Gastrocnemius medialis (tissue), 4 donors: ENCODE data around the gene MAGIX.

Source experiments
- CTCF ChIP-seq, 5 experiments: fragments of 450-650 bp in 3 of 5; fragments of 200-600 bp in 2 of 5; sonication (generic) in 2 of 5; IDR thresholded peaks in 4 of 5; conservative IDR thresholded peaks in 1 of 5; 1 replicate in 4 of 5; 2 replicates in 1 of 5; pipeline ENCODE4 v1.5.1; 2016 to 2019; ENCODE audit warnings: antibody characterized with exemption in 5 of 5, mild to moderate bottlenecking in 3 of 5, moderate library complexity in 3 of 5
- POLR2A ChIP-seq, 2 donors: fragments of 450-650 bp; IDR thresholded peaks; one replicate each; pipeline ENCODE4 v1.6.1; 2017; ENCODE audit warnings: antibody characterized with exemption in 2 of 2, mild to moderate bottlenecking in 2 of 2, moderate library complexity in 2 of 2

GRCh38 chrX:49117581-49117980 lies 45.0 kb upstream of the MAGIX start:
- TF ChIP-seq CTCF (IDR thresholded peaks at IDR 0.05 in 4 of 5, conservative IDR thresholded peaks at IDR 0.05 in 1 of 5) (no peak), POLR2A (IDR thresholded peaks at IDR 0.05) (no peak)
